ENCODE results near the gene MAGI1.
A peak's percentile ranks its signal among the peaks of the same experiment; 100 is the strongest.

Gene MAGI1

GRCh38 chr3:65401359-65402305 is 637.1 kb downstream of the MAGI1 start:
- no peak overlapping the region for H4K8ac ChIP-seq (ENCODE audit: low read depth, low read length)
- H3K18ac ChIP-seq (ENCODE audit: low read length) = peak overlapping the region; percentile 88
- H3K27me3 ChIP-seq (ENCODE audit: insufficient read depth, low read length, poor library complexity) = no peaks in the 10 kb centered on the region
- H3K9ac ChIP-seq (ENCODE audit: low read length) = no peak overlapping the region
- H2AK5ac ChIP-seq (ENCODE audit: low read length) = no peak overlapping the region
- H3K56ac ChIP-seq (ENCODE audit: low read length) = no peak overlapping the region
- DNase-seq = peak; percentile 57
- peak overlapping the region; percentile 6 for H3K4me2 ChIP-seq (ENCODE audit: low read length)
- H4K5ac ChIP-seq (ENCODE audit: low read length) = no peak overlapping the region
- H2BK120ac ChIP-seq (ENCODE audit: low read depth, low read length) = no peak overlapping the region
- H3K27ac ChIP-seq (ENCODE audit: low read depth, low read length) = no peak overlapping the region
- no peak overlapping the region for H3K4ac ChIP-seq (ENCODE audit: low read depth, low read length)
- H3K4me1 ChIP-seq (ENCODE audit: control insufficient read depth, low read depth, low read length) = peaks cover 4% of the 10 kb centered on the region
- no peaks in the 10 kb centered on the region for H3K36me3 ChIP-seq (ENCODE audit: control insufficient read depth, insufficient read depth, low read length)
- no peaks in the 10 kb centered on the region for H3K79me1 ChIP-seq (ENCODE audit: low read length)
- H3K23ac ChIP-seq (ENCODE audit: low read length) = no peak overlapping the region
- H2BK5ac ChIP-seq (ENCODE audit: low read length) = no peak overlapping the region
- WGBS (ENCODE audit: extremely low coverage, insufficient coverage, low lambda C conversion rate) = no CpG with 5 or more reads among the region's 10 CpGs
- no peaks in the 10 kb centered on the region for H3K79me2 ChIP-seq (ENCODE audit: control insufficient read depth, insufficient read depth, low read length)
- no peak overlapping the region for H3K4me3 ChIP-seq (ENCODE audit: low read length)
- H2BK15ac ChIP-seq (replicated peaks; ENCODE audit: low read depth) = no peak overlapping the region

GRCh38 chr3:65400899-65401298 is 637.8 kb downstream of the MAGI1 start:
- no peak overlapping the region for H3K4me3 ChIP-seq (ENCODE audit: low read length)
- no peak overlapping the region for H2BK5ac ChIP-seq (ENCODE audit: low read length)
- H4K5ac ChIP-seq (ENCODE audit: low read length) = no peak overlapping the region
- peak overlapping the region; percentile 88 for H3K18ac ChIP-seq (ENCODE audit: low read length)
- no peak overlapping the region for H3K4me2 ChIP-seq (ENCODE audit: low read length)
- no peak overlapping the region for H3K9ac ChIP-seq (ENCODE audit: low read length)
- H3K79me2 ChIP-seq (ENCODE audit: control insufficient read depth, insufficient read depth, low read length) = no peaks in the 10 kb centered on the region
- H2AK5ac ChIP-seq (ENCODE audit: low read length) = no peak overlapping the region
- no peak overlapping the region for H3K23ac ChIP-seq (ENCODE audit: low read length)
- no peak overlapping the region for H3K56ac ChIP-seq (ENCODE audit: low read length)
- no peak overlapping the region for H3K27ac ChIP-seq (ENCODE audit: low read depth, low read length)
- no CpG with 5 or more reads among the region's 5 CpGs for WGBS (ENCODE audit: extremely low coverage, insufficient coverage, low lambda C conversion rate)
- H4K8ac ChIP-seq (ENCODE audit: low read depth, low read length) = no peak overlapping the region
- no peaks in the 10 kb centered on the region for H3K79me1 ChIP-seq (ENCODE audit: low read length)
- H3K36me3 ChIP-seq (ENCODE audit: control insufficient read depth, insufficient read depth, low read length) = no peaks in the 10 kb centered on the region
- H3K27me3 ChIP-seq (ENCODE audit: insufficient read depth, low read length, poor library complexity) = no peaks in the 10 kb centered on the region
- no peak overlapping the region for H3K4ac ChIP-seq (ENCODE audit: low read depth, low read length)
- DNase-seq = no peak
- H3K4me1 ChIP-seq (ENCODE audit: control insufficient read depth, low read depth, low read length) = peaks cover 4% of the 10 kb centered on the region
- no peak overlapping the region for H2BK15ac ChIP-seq (replicated peaks; ENCODE audit: low read depth)
- no peak overlapping the region for H2BK120ac ChIP-seq (ENCODE audit: low read depth, low read length)

GRCh38 chr3:65398953-65399352 is 639.8 kb downstream of the MAGI1 start:
- Histone ChIP-seq H3K18ac (ENCODE audit: low read length) (no peak overlapping the region), H3K27me3 (ENCODE audit: insufficient read depth, low read length, poor library complexity) (no peaks in the 10 kb centered on the region), H3K9ac (ENCODE audit: low read length) (no peak overlapping the region), H3K4me3 (ENCODE audit: low read length) (no peak overlapping the region), H3K4me1 (ENCODE audit: control insufficient read depth, low read depth, low read length) (peaks cover 4% of the 10 kb centered on the region), H2AK5ac (ENCODE audit: low read length) (no peak overlapping the region), H4K5ac (ENCODE audit: low read length) (no peak overlapping the region), H2BK5ac (ENCODE audit: low read length) (no peak overlapping the region), H2BK15ac (replicated peaks; ENCODE audit: low read depth) (no peak overlapping the region), H3K4me2 (ENCODE audit: low read length) (no peak overlapping the region), H2BK120ac (ENCODE audit: low read depth, low read length) (no peak overlapping the region), H3K36me3 (ENCODE audit: control insufficient read depth, insufficient read depth, low read length) (no peaks in the 10 kb centered on the region), H3K4ac (ENCODE audit: low read depth, low read length) (no peak overlapping the region), H4K8ac (ENCODE audit: low read depth, low read length) (no peak overlapping the region), H3K79me2 (ENCODE audit: control insufficient read depth, insufficient read depth, low read length) (no peaks in the 10 kb centered on the region), H3K56ac (ENCODE audit: low read length) (no peak overlapping the region), H3K23ac (ENCODE audit: low read length) (no peak overlapping the region), H3K79me1 (ENCODE audit: low read length) (no peaks in the 10 kb centered on the region), H3K27ac (ENCODE audit: low read depth, low read length) (no peak overlapping the region)
- DNase-seq = no peak

DNA sequence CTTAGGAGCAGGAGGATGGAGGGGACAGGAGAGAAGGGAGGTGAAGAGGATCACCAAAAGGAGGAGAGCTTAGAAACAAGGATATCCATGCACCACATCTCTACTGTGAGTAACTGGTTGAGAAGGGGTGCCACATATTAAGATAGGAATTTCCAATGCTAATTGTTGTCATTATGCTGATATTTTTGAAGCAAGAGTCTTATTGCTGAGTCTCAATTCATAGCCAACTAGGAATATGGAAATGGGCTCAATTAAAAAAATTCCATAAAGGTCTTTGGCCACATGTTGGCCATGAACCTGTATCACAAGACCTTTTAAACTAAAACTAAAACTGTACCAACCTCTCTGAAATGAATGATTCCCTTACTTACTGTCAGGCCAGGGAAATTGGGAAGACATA is 642.6 kb downstream of the MAGI1 start:
- H3K4me3 ChIP-seq (ENCODE audit: low read length) = no peak overlapping the region
- no peak overlapping the region for H2BK120ac ChIP-seq (ENCODE audit: low read depth, low read length)
- no peaks in the 10 kb centered on the region for H3K27me3 ChIP-seq (ENCODE audit: insufficient read depth, low read length, poor library complexity)

GRCh38 chr3:65391068-65391467 is 647.6 kb downstream of the MAGI1 start:
- Histone ChIP-seq H3K18ac (ENCODE audit: low read length) (no peak overlapping the region), H2AK5ac (ENCODE audit: low read length) (no peak overlapping the region), H3K56ac (ENCODE audit: low read length) (no peak overlapping the region), H2BK15ac (replicated peaks; ENCODE audit: low read depth) (no peak overlapping the region), H3K27ac (ENCODE audit: low read depth, low read length) (no peak overlapping the region), H3K79me2 (ENCODE audit: control insufficient read depth, insufficient read depth, low read length) (no peaks in the 10 kb centered on the region), H3K4me1 (ENCODE audit: control insufficient read depth, low read depth, low read length) (no peaks in the 10 kb centered on the region), H3K4me2 (ENCODE audit: low read length) (no peak overlapping the region), H3K23ac (ENCODE audit: low read length) (no peak overlapping the region), H2BK120ac (ENCODE audit: low read depth, low read length) (no peak overlapping the region), H4K8ac (ENCODE audit: low read depth, low read length) (no peak overlapping the region), H3K4ac (ENCODE audit: low read depth, low read length) (no peak overlapping the region), H3K4me3 (ENCODE audit: low read length) (no peak overlapping the region), H3K79me1 (ENCODE audit: low read length) (no peaks in the 10 kb centered on the region), H3K36me3 (ENCODE audit: control insufficient read depth, insufficient read depth, low read length) (no peaks in the 10 kb centered on the region), H2BK5ac (ENCODE audit: low read length) (no peak overlapping the region), H3K27me3 (ENCODE audit: insufficient read depth, low read length, poor library complexity) (no peaks in the 10 kb centered on the region), H4K5ac (ENCODE audit: low read length) (no peak overlapping the region), H3K9ac (ENCODE audit: low read length) (no peak overlapping the region)
- no CpG with 5 or more reads among the region's 5 CpGs for WGBS (ENCODE audit: extremely low coverage, insufficient coverage, low lambda C conversion rate)
- DNase-seq = no peak

More for the DNA sequence above, 642.6 kb downstream of the MAGI1 start:
- no peak for DNase-seq
- H2BK5ac ChIP-seq (ENCODE audit: low read length) = no peak overlapping the region
- no peak overlapping the region for H4K5ac ChIP-seq (ENCODE audit: low read length)
- no peak overlapping the region for H3K4ac ChIP-seq (ENCODE audit: low read depth, low read length)
- no peak overlapping the region for H2BK15ac ChIP-seq (replicated peaks; ENCODE audit: low read depth)
- no peak overlapping the region for H3K56ac ChIP-seq (ENCODE audit: low read length)
- H4K8ac ChIP-seq (ENCODE audit: low read depth, low read length) = no peak overlapping the region
- no peak overlapping the region for H2AK5ac ChIP-seq (ENCODE audit: low read length)
- no peaks in the 10 kb centered on the region for H3K79me2 ChIP-seq (ENCODE audit: control insufficient read depth, insufficient read depth, low read length)
- H3K27ac ChIP-seq (ENCODE audit: low read depth, low read length) = no peak overlapping the region
- H3K4me2 ChIP-seq (ENCODE audit: low read length) = no peak overlapping the region
- no peaks in the 10 kb centered on the region for H3K36me3 ChIP-seq (ENCODE audit: control insufficient read depth, insufficient read depth, low read length)
- no peaks in the 10 kb centered on the region for H3K79me1 ChIP-seq (ENCODE audit: low read length)
- H3K4me1 ChIP-seq (ENCODE audit: control insufficient read depth, low read depth, low read length) = no peaks in the 10 kb centered on the region
- H3K9ac ChIP-seq (ENCODE audit: low read length) = no peak overlapping the region
- H3K23ac ChIP-seq (ENCODE audit: low read length) = no peak overlapping the region
- no peak overlapping the region for H3K18ac ChIP-seq (ENCODE audit: low read length)

DNA sequence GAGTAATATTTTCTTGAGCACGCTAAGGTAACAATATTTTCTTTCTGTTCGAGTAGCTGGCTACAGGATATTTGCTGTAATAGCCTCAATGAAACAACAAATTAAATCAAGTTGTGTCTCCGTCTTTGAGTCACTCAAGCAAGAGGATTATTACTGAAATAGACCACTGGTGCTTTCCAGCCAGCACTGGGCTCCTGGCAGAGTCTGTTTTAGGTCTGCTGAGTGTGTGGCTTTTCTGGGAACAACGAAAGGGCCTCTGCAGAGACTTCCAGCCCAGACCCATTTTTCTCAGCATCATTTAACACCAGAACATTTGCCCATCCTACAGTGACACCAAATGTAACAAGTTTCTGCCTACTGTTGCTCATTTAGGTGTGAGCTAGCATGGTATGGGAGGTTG is 652.9 kb downstream of the MAGI1 start:
- no peaks in the 10 kb centered on the region for H3K4me1 ChIP-seq (ENCODE audit: control insufficient read depth, low read depth, low read length)
- H3K79me2 ChIP-seq (ENCODE audit: control insufficient read depth, insufficient read depth, low read length) = no peaks in the 10 kb centered on the region
- H3K4me2 ChIP-seq (ENCODE audit: low read length) = no peak overlapping the region
- no peak overlapping the region for H4K8ac ChIP-seq (ENCODE audit: low read depth, low read length)
- H3K9ac ChIP-seq (ENCODE audit: low read length) = no peak overlapping the region
- H3K79me1 ChIP-seq (ENCODE audit: low read length) = no peaks in the 10 kb centered on the region
- no peak overlapping the region for H3K23ac ChIP-seq (ENCODE audit: low read length)
- no peak overlapping the region for H3K56ac ChIP-seq (ENCODE audit: low read length)
- no peaks in the 10 kb centered on the region for H3K36me3 ChIP-seq (ENCODE audit: control insufficient read depth, insufficient read depth, low read length)
- H2AK5ac ChIP-seq (ENCODE audit: low read length) = no peak overlapping the region
- no peak overlapping the region for H3K18ac ChIP-seq (ENCODE audit: low read length)
- H2BK15ac ChIP-seq (replicated peaks; ENCODE audit: low read depth) = no peak overlapping the region
- no peaks in the 10 kb centered on the region for H3K27me3 ChIP-seq (ENCODE audit: insufficient read depth, low read length, poor library complexity)
- H3K4me3 ChIP-seq (ENCODE audit: low read length) = no peak overlapping the region
- no CpG with 5 or more reads among the region's 4 CpGs for WGBS (ENCODE audit: extremely low coverage, insufficient coverage, low lambda C conversion rate)
- H2BK120ac ChIP-seq (ENCODE audit: low read depth, low read length) = no peak overlapping the region
- H4K5ac ChIP-seq (ENCODE audit: low read length) = no peak overlapping the region
- H3K27ac ChIP-seq (ENCODE audit: low read depth, low read length) = no peak overlapping the region
- H3K4ac ChIP-seq (ENCODE audit: low read depth, low read length) = no peak overlapping the region
- no peak overlapping the region for H2BK5ac ChIP-seq (ENCODE audit: low read length)
- DNase-seq = peak; percentile 58

Data from mesendoderm (in vitro differentiated cells).